ENCODE results near the gene MAP6. TPM values are rescaled to one million over a fixed set of nuclear protein-coding genes. Genes with fewer than 3 reads are reported as not detected.
A peak's percentile ranks its signal among the peaks of the same experiment; 100 is the strongest.

Gene MAP6
- total RNA-seq, 4 donors from 2014 or later, result 0.35 to 5.0 (median 0.75) TPM

GRCh38 chr11:75577207-75577606 is 91.6 kb downstream of the MAP6 start:
- no peak overlapping the region for H3K4me3 ChIP-seq
- peaks cover 0 to 12% (median 0%) of the 10 kb centered on the region in 3 donors for H3K36me3 ChIP-seq
- peaks cover 0 to 7% (median 0%) of the 10 kb centered on the region in 4 donors for H3K4me1 ChIP-seq
- no peak for TF ChIP-seq POLR2A (IDR thresholded peaks at IDR 0.05)
- TF ChIP-seq CTCF (IDR thresholded peaks at IDR 0.05), result peak in 3 of 6 experiments; percentile 37 to 48 (median 38)
- no peak overlapping the region for H3K27ac ChIP-seq
- DNase-seq, result peak in 2 of 3 donors; percentile 32 to 69
- H3K9me3 ChIP-seq, result no peaks in the 10 kb centered on the region
- no peaks in the 10 kb centered on the region for H3K27me3 ChIP-seq

GRCh38 chr11:75576499-75576918 is 92.3 kb downstream of the MAP6 start:
- TF ChIP-seq POLR2A (IDR thresholded peaks at IDR 0.05), result no peak
- no peak for TF ChIP-seq CTCF (IDR thresholded peaks at IDR 0.05)
- Histone ChIP-seq H3K27ac (no peak overlapping the region), H3K27me3 (no peaks in the 10 kb centered on the region), H3K4me1 (peaks cover 0 to 7% (median 0%) of the 10 kb centered on the region in 4 donors), H3K9me3 (no peaks in the 10 kb centered on the region), H3K36me3 (peaks cover 0 to 19% (median 0%) of the 10 kb centered on the region in 3 donors), H3K4me3 (no peak overlapping the region)
- peak in 2 of 3 donors; percentile 68 to 76 for DNase-seq

- H3K27me3 ChIP-seq, result no peaks in the 10 kb centered on the region
- DNase-seq, result no peak
- peaks cover 0 to 24% (median 0%) of the 10 kb centered on the region in 3 donors for H3K36me3 ChIP-seq
- TF ChIP-seq CTCF (IDR thresholded peaks at IDR 0.05), result no peak
- TF ChIP-seq POLR2A (IDR thresholded peaks at IDR 0.05), result no peak
- peaks cover 0 to 7% (median 0%) of the 10 kb centered on the region in 4 donors for H3K4me1 ChIP-seq
- H3K4me3 ChIP-seq, result no peak overlapping the region
- peak overlapping the region in 1 of 4 donors; percentile 30 for H3K27ac ChIP-seq
- H3K9me3 ChIP-seq, result no peaks in the 10 kb centered on the region
These were observed 92.8 kb downstream of the MAP6 start for GRCh38 chr11:75576017-75576416.

GRCh38 chr11:75574698-75575602 is 93.9 kb downstream of the MAP6 start:
- H3K4me1 ChIP-seq, result peaks cover 0 to 7% (median 0%) of the 10 kb centered on the region in 4 donors
- no peak overlapping the region for H3K4me3 ChIP-seq
- H3K27me3 ChIP-seq, result no peaks in the 10 kb centered on the region
- H3K27ac ChIP-seq, result no peak overlapping the region
- H3K9me3 ChIP-seq, result no peaks in the 10 kb centered on the region
- TF ChIP-seq POLR2A (IDR thresholded peaks at IDR 0.05) (no peak), CTCF (IDR thresholded peaks at IDR 0.05) (peak in 1 of 6 experiments; percentile 2)
- no peak for DNase-seq
- peaks cover 0 to 35% (median 0%) of the 10 kb centered on the region in 3 donors for H3K36me3 ChIP-seq

GRCh38 chr11:75572744-75573143 is 96.1 kb downstream of the MAP6 start:
- Histone ChIP-seq H3K4me1 (peaks cover 0 to 7% (median 0%) of the 10 kb centered on the region in 4 donors), H3K27ac (no peak overlapping the region), H3K9me3 (no peaks in the 10 kb centered on the region), H3K36me3 (peaks cover 0 to 57% (median 0%) of the 10 kb centered on the region in 3 donors), H3K27me3 (no peaks in the 10 kb centered on the region), H3K4me3 (no peak overlapping the region)
- no peak for TF ChIP-seq POLR2A (IDR thresholded peaks at IDR 0.05)
- TF ChIP-seq CTCF (IDR thresholded peaks at IDR 0.05), result no peak
- DNase-seq, result no peak

All from Peyer's patch (tissue), 4 donors.